Measurements from ENCODE around the gene DUXA. TPM values are rescaled to one million over a fixed set of nuclear protein-coding genes. Genes with fewer than 3 reads are reported as not detected.

The DUXA gene
- total RNA-seq, 1 donor from 2014 or later: not detected

GRCh38 chr19:57192077-57192420 is 24.8 kb upstream of the DUXA start:
- DNase-seq (ENCODE audit: low read depth) (no peak), FAIRE-seq (no peak)

GRCh38 chr19:57191141-57192076 is 24.1 kb upstream of the DUXA start, which contains the start of gene ZNF264:
Gene ZNF264, plus strand, starts transcription at chr19:57191500. Its CDS starts 414 bp downstream, at chr19:57191914.
- peak; percentile 7 for TF ChIP-seq CTCF (IDR thresholded peaks at IDR 0.05; ENCODE audit: insufficient read depth, low read length, severe bottlenecking)
- Histone ChIP-seq H3K27me3 (ENCODE audit: control insufficient read depth, insufficient read depth, low read length) (no peaks in the 10 kb centered on the region), H3K4me3 (ENCODE audit: low read depth, low read length) (peak within 1 kb of the TSS; percentile 78), H3K36me3 (ENCODE audit: control insufficient read depth, insufficient read depth, low read length) (peaks cover 8% of the 10 kb centered on the region)
- DNase-seq (ENCODE audit: low read depth) (peak; percentile 70), FAIRE-seq (no peak)

More at GRCh38 chr19:57192077-57192420, 24.8 kb upstream of the DUXA start:
- peak overlapping the region; percentile 78 for H3K4me3 ChIP-seq (ENCODE audit: low read depth, low read length)
- H3K36me3 ChIP-seq (ENCODE audit: control insufficient read depth, insufficient read depth, low read length): peaks cover 9% of the 10 kb centered on the region
- TF ChIP-seq CTCF (IDR thresholded peaks at IDR 0.05; ENCODE audit: insufficient read depth, low read length, severe bottlenecking): no peak
- H3K27me3 ChIP-seq (ENCODE audit: control insufficient read depth, insufficient read depth, low read length): no peaks in the 10 kb centered on the region

- Histone ChIP-seq H3K36me3 (ENCODE audit: control insufficient read depth, insufficient read depth, low read length) (peaks cover 8% of the 10 kb centered on the region), H3K4me3 (ENCODE audit: low read depth, low read length) (no peak overlapping the region), H3K27me3 (ENCODE audit: control insufficient read depth, insufficient read depth, low read length) (no peaks in the 10 kb centered on the region)
- no peak for TF ChIP-seq CTCF (IDR thresholded peaks at IDR 0.05; ENCODE audit: insufficient read depth, low read length, severe bottlenecking)
- FAIRE-seq (no peak), DNase-seq (ENCODE audit: low read depth) (no peak)
These were observed 23.0 kb upstream of the DUXA start for GRCh38 chr19:57190301-57190700.

- peak overlapping the region; percentile 26 for H3K4me3 ChIP-seq (ENCODE audit: low read depth, low read length)
- DNase-seq (ENCODE audit: low read depth) (no peak), FAIRE-seq (no peak)
- no peak for TF ChIP-seq CTCF (IDR thresholded peaks at IDR 0.05; ENCODE audit: insufficient read depth, low read length, severe bottlenecking)
- no peaks in the 10 kb centered on the region for H3K36me3 ChIP-seq (ENCODE audit: control insufficient read depth, insufficient read depth, low read length)
- no peaks in the 10 kb centered on the region for H3K27me3 ChIP-seq (ENCODE audit: control insufficient read depth, insufficient read depth, low read length)
These were observed 4.3 kb upstream of the DUXA start for GRCh38 chr19:57171551-57172081.

- DNase-seq (ENCODE audit: low read depth) (peak; percentile 50), FAIRE-seq (peak; percentile 83)
- no peaks in the 10 kb centered on the region for H3K27me3 ChIP-seq (ENCODE audit: control insufficient read depth, insufficient read depth, low read length)
- H3K4me3 ChIP-seq (ENCODE audit: low read depth, low read length): no peak overlapping the region
- no peaks in the 10 kb centered on the region for H3K36me3 ChIP-seq (ENCODE audit: control insufficient read depth, insufficient read depth, low read length)
- no peak for TF ChIP-seq CTCF (IDR thresholded peaks at IDR 0.05; ENCODE audit: insufficient read depth, low read length, severe bottlenecking)
These were observed 1.4 kb downstream of the DUXA start for GRCh38 chr19:57165846-57166245.

All from bronchial epithelial cell (primary cell).